ENCODE measurements around the gene DDX41.

Gene DDX41

DNA sequence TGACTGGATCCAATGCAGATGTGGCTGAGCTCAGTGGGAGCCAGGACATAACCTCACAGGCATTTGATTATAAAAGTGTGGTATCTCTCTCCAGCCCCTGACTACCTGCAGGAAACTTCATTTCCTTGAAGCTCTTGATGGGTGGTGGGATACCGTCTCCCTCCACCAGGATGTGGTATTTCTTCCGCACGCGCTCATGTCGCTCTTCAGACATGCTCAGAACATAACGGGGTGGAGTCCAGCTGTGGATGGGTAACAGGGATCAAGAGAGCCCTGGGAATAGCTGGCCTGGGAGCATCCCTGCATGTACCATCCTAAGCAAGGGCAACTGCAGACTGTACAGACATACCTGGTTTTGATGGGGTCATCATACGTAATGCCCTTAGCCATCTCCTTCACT lies 1.2 kb downstream of the DDX41 start:
- no peak for DNase-seq (ENCODE audit: low read depth)
- TF ChIP-seq, protein P1, sequence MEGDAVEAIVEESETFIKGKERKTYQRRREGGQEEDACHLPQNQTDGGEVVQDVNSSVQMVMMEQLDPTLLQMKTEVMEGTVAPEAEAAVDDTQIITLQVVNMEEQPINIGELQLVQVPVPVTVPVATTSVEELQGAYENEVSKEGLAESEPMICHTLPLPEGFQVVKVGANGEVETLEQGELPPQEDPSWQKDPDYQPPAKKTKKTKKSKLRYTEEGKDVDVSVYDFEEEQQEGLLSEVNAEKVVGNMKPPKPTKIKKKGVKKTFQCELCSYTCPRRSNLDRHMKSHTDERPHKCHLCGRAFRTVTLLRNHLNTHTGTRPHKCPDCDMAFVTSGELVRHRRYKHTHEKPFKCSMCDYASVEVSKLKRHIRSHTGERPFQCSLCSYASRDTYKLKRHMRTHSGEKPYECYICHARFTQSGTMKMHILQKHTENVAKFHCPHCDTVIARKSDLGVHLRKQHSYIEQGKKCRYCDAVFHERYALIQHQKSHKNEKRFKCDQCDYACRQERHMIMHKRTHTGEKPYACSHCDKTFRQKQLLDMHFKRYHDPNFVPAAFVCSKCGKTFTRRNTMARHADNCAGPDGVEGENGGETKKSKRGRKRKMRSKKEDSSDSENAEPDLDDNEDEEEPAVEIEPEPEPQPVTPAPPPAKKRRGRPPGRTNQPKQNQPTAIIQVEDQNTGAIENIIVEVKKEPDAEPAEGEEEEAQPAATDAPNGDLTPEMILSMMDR (IDR thresholded peaks at IDR 0.05; ENCODE audit: low read depth, low read length, missing control alignments) = no peak
- H3K4me3 ChIP-seq (ENCODE audit: low read depth, low read length) = peak overlapping the region; percentile 98
- in situ Hi-C loops (cut with HindIII; ENCODE audit: low sequenced_read_pairs) = no loop called here

DNA sequence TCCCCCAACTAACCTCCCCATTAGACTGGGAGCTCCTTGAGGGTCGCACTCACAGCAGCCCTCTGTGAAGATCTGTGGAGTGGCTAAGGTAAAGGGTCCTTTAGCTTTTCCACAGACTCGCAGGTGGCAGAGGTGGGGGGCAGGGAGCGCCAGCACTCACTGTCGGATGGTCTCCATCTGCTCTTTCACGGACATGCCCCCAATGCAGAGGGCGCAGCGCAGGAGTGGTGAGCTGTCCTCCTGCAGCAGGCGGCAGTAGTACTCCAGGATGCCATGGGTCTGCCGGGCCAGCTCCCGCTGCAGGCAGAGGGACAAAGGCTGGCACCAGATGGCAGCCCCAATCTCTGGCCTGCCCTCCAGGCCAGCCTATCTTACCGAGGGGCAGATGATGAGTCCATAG lies 2.2 kb downstream of the DDX41 start:
- TF ChIP-seq, protein P1 (IDR thresholded peaks at IDR 0.05; ENCODE audit: low read depth, low read length, missing control alignments) = no peak
- no peak overlapping the region for H3K4me3 ChIP-seq (ENCODE audit: low read depth, low read length)
- in situ Hi-C loops (cut with HindIII; ENCODE audit: low sequenced_read_pairs) = no loop called here
- no peak for DNase-seq (ENCODE audit: low read depth)

DNA sequence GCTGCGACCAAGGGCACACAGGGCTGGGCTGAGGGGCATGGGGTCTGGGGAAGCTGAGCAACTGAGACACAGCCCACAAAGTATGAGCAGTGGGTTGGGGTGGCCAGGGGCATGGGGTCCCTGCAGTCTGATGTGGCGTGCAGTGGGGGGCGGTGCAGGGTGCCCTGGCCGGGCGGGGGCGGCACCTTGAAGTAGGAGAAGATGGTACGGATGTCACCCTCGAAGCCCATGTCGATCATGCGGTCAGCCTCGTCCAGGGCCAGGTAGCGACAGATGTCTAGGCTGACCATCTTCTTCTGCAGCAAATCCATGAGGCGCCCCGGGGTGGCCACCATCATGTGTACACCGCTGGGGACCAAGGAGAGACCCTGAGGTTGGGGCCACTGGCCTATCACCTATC lies 3.3 kb downstream of the DDX41 start:
- TF ChIP-seq, protein P1 (IDR thresholded peaks at IDR 0.05; ENCODE audit: low read depth, low read length, missing control alignments) = no peak
- in situ Hi-C loops (cut with HindIII; ENCODE audit: low sequenced_read_pairs) = no loop called here
- H3K4me3 ChIP-seq (ENCODE audit: low read depth, low read length) = no peak overlapping the region
- no peak for DNase-seq (ENCODE audit: low read depth)

DNA sequence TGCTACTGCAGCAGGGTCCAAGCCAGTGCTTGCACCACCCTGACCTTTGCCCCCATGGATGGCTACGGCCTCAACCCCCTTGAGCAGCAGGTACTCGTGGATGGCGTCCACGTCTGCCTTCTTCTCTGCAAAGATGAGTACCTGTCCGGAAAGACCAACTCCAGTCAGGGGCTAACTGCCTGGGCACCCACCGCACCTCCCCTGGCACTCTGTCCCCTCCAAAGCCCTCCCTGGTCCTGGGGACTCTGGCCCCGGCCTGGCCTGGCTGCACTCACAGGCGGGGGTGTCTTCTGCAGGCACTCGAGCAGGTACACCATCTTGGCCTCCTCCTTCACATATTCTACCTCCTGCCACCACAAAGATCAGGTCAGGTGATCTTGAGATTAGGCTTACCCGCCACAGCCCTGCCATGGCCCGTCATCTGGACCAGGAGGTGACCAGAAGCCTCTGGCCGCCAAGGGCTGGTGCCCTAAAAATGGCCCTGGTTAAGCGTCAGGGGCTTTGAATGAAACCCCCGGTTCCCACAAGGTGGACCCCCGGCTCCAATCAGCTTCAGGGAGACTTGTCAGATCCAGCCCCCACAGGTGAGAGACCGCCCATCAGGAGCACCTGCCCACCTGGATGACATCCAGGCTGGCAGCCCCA lies 3.9 kb downstream of the DDX41 start:
- in situ Hi-C loops (cut with HindIII; ENCODE audit: low sequenced_read_pairs) = no loop called here

DNA sequence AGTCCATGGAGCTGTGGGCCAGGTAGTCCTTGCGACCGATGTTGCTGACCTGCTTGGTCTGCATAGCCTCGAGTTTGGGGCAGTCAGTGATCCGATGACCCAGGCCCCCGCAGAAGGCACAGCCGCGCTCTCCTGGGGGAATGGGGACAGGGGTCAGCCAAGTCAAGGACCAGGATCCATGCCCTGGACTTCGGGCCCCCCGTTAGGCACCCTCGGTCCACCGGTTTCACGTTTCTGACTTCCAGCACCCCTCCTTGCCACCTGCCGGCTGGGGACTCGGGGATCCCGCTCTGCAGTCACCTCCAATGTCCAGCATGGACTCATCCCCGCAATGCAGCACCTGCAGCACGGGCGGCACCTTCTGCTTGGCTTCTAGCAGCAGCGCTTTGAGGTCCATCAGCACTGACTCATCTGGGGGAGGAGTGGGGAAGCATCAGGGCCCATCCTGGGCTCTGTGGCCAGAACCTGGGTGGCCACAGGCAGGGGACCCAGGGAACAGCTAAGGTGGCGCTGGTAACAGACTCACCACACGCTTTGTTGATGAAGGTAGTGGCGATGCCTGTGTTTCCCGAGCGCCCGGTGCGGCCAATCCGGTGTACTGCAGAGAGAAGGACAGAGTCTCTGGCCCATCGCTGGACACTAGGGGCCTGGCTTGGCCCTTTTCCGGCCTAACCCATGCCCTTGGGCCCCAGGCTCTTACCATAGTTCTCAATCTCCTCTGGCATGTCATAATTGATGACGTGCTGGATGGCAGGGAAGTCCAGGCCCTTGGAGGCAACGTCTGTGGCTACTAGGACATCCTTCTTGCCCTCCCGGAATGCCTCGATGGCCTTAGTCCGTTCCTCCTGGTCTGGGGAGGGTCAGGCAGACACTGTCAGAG lies 4.7 kb downstream of the DDX41 start:
- in situ Hi-C loops (cut with HindIII; ENCODE audit: low sequenced_read_pairs) = no loop called here
- TF ChIP-seq, protein P1 (IDR thresholded peaks at IDR 0.05; ENCODE audit: low read depth, low read length, missing control alignments) = no peak
- DNase-seq (ENCODE audit: low read depth) = no peak

More for the DNA sequence above, 3.9 kb downstream of the DDX41 start:
- DNase-seq (ENCODE audit: low read depth) = no peak
- no peak overlapping the region for H3K4me3 ChIP-seq (ENCODE audit: low read depth, low read length)
- TF ChIP-seq, protein P1 (IDR thresholded peaks at IDR 0.05; ENCODE audit: low read depth, low read length, missing control alignments) = no peak

DNA sequence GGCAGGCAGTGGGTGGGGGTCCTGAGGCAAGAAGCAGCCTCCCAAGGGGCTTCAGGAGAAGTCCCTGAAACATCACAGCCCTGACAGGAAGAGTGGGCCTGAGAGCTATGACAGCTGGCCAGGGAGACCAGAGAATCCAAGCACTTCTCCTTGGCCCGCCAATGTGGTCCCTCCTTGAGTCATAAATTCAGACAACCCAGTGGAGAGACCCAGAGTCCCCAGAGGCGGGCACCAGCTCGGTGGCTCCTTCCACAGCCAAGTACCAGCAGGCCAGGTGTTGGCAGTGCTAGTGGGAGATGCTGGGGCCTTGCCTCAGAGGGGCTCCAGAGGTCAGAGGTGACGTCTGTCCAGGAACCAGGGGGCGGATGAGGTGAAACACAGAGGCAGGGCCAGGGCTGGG lies 5.6 kb downstream of the DDX41 start:
- TF ChIP-seq, protein P1 (IDR thresholded peaks at IDR 0.05; ENCODE audit: low read depth, low read length, missing control alignments) = no peak
- DNase-seq (ENCODE audit: low read depth) = no peak
- H3K4me3 ChIP-seq (ENCODE audit: low read depth, low read length) = no peak overlapping the region
- in situ Hi-C loops (cut with HindIII; ENCODE audit: low sequenced_read_pairs) = no loop called here

More for the DNA sequence above, 4.7 kb downstream of the DDX41 start:
- no peak overlapping the region for H3K4me3 ChIP-seq (ENCODE audit: low read depth, low read length)

All from astrocyte of the cerebellum (primary cell).